GM21360 (cell line): ENCODE data around the gene LRP2BP.
A peak's percentile ranks its signal among the peaks of the same experiment; 100 is the strongest.
"Not testable (repeated sequence)": the region's sequence is repeated elsewhere in the genome, so short reads cannot be mapped to it uniquely, and the experiment has no call there.

ENCODE experiments used
- ATAC-seq: cut with Tn5 transposase; IDR thresholded peaks from one replicate; pipeline ENCODE4 v1.9.1; 2021; ENCODE audit warnings: mild to moderate bottlenecking, moderate library complexity; ENCODE audit not compliant: unreplicated experiment

LRP2BP gene

DNA sequence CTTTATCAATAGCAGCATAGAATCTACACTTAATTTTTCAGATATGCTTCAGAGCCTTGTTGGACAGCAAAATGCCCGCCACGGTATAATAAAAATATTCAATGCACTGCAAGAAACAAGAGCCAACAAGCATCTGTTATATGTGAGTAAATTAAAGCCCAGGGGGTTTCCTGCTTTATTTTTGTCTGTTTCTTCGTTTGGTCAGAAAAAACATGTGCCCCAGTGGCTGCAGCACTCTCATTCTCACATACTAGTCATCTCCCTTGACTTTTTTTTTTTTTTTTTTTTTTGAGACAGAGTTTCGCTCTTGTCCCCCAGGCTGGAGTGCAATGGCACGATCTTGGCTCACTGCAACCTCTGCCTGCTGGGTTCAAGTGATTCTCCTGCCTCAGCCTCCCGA lies 33.2 kb downstream of the LRP2BP start:
- not testable (repeated sequence) for ATAC-seq

DNA sequence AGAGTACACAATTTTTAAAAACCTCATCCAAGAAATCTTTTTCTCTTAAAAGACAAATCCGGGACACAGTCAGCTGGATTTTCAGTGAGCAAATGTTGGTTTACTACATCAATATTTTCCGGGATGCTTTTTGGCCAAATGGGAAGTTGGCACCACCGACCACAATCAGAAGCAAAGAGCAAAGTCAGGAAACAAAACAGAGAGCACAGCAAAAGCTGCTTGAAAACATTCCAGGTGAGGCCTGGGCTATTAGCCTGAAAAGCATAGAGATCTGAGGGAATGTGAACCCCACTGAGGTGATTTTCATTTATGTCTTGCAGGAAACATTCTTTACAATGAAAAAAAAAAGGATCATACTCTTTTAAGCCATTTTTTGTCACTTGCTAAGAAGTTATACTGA lies 33.9 kb downstream of the LRP2BP start:
- no peak for ATAC-seq

DNA sequence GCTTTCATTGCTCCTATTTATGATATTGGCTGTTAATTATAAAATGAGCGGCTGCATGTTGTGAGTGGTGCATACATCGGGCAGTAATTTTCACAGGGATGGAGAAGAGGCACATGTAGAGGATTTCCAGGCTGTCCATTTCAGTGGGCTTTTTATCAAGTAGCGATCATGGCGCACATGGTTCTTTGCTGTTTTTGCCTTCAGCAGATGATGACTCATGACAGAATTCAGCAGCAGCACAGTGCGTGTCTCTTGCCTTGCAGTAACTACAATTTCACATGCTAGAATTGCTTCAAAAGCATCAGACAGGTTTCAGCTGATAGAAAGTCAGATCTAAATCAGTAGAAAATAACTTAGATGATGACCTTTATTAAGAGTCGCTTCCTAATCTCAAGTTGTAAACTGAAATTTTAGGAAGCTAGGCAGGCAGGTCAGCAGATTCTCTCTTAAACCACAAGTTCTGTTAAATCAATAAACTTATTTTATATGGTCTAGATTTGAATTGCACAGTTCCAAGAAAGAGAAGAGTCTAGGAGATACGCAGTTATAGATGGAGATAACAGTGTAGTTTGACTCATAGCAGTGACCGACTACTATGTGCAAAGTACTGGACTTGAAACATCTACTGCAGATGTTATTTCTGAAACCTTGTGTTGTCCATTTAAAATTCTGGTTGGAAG lies 35.8 kb downstream of the LRP2BP start:
- ATAC-seq: no peak

DNA sequence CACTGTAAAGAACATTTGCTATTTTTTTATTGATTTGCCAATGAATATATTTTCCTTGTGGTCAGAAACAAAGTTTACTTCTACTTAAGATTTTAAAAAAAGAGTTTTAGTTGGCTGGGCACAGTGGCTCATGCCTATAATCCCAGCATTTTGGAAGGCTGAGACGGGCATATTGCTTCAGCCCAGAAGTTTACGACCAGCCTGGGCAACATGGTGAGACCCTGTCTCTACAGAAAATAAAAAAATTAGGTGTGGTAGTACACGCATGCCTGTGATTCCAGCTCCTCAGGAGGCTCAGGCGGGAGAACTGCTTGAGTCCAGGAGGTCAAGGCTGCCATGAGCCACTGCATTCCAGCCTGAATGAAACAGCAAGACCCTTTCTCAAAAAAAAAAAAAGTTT lies 36.8 kb downstream of the LRP2BP start:
- ATAC-seq: no peak

DNA sequence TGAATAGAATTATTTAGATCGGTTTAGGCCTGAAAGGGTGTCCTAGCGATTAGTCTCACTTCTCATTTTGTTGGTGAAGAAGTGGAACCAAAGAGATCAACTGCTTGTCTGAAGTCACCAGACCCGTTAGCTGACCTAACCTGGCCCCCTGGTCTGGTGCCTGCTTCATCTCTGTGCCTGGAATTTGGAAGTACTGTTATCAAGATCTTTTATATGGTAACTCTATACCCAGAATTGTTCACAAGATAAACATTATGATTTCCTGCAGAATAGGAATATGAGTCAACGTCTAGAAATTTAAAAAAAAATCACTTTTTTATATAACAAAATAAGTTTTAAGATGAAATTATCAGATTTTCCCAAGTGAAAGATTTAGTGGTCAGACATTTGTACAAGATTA lies 37.2 kb downstream of the LRP2BP start:
- ATAC-seq: no peak

DNA sequence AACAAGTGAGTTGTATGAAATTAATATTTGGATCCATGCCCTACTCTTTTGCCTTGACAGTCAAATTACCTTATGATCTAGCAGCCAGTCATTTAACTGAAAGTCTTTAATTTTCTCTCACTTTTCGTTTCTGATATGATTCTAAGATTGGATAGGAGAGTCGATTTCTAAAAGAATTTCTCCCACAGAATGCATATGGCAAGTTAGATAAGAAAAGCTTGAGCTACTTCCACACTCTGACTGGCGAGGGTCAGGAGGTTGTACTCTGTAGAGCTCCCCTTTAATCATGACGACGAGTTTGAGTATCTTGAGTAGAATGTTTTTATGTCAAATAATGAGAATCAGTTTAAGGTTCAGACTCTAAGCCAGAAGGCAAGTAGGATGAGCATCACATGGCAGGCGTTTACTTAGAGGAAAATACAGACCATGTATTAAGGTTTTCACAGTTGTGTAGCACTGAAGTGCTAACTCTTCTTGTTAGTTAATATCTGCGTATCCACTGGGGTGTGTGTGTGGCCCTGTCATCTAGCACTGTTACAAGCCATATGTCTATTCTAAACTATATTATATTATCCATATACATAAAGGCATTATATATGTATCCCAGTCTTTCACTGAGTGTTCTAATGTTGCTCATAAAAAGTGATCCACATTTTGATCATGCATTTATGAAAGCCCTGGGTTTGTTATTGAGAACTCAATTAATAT lies 37.8 kb downstream of the LRP2BP start:
- ATAC-seq: no peak

DNA sequence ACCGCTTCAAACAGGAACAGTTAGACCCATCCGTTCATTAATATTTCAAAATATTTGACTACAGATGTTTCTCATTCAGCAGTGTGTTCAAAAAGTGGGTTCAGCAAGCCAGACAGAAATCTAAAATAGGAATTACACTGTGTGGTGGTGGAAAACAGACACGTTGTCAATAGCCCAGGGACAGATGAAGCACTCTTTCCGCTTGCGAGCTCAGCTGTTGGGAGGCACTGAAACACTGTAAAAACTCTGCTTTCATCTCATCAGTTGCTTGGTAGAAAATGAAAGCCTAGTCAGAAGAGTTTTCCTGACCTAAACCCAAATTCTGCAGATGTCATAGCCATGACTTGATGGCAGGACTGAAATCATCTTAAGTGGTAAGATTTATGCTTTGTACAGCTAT lies 38.5 kb downstream of the LRP2BP start:
- no peak for ATAC-seq

DNA sequence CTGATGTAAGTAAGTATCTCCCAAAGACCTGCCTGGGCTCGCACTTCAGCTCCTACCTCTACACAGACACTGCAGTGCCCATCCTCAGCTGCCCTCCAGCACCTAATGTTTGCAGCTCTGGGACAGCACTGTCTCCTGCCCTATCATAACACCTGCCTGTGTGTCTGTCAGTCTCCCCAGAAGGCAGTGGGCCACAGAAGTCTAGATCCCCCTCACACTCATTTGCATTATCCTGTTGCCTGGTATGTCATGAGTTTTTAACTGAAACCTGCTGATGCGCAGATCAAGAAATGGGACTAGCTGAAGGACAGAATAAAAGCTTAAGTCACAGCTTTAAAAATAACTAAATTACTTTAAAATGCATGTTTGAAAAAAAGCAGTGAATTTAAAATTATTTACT lies 43.0 kb downstream of the LRP2BP start:
- ATAC-seq: no peak

DNA sequence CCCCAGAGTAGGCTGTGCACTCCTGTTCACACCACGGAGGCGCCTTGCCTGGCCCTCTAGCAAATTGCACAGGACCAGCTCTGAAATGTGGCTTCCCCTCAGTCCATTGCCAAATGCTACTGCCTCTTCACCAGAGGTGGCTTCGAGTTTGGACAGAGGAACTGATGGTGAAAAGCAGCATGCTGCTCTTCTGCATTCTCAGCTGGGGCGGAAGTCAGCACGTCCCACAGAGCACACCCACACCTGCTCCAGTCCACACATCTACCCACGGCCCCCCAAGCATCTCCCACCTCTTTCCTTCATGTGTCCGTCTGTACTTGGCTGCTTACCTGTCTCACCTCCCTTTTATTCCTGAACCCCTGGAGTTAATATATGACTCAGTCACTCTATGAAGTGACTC lies 43.5 kb downstream of the LRP2BP start:
- ATAC-seq: no peak

DNA sequence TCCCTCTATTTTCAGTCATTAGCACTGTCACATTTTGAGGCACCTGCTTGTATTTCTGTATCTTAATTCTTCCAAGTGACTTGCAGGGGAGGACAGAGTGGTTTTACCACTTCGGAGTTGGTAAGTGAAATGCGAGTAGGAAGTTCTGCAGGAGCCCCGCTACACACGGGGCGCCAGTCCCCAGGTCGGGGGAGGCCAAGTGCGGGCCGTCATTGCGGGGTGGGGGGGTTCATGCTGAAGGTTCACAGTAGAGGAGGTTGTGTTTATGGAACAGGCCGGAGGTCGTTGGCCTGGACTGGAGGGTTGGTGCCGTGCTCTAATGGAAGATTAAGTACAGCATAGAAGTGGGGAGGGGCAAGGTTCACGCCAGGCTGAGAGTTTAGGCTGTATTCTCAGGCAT lies 44.0 kb downstream of the LRP2BP start:
- no peak for ATAC-seq

DNA sequence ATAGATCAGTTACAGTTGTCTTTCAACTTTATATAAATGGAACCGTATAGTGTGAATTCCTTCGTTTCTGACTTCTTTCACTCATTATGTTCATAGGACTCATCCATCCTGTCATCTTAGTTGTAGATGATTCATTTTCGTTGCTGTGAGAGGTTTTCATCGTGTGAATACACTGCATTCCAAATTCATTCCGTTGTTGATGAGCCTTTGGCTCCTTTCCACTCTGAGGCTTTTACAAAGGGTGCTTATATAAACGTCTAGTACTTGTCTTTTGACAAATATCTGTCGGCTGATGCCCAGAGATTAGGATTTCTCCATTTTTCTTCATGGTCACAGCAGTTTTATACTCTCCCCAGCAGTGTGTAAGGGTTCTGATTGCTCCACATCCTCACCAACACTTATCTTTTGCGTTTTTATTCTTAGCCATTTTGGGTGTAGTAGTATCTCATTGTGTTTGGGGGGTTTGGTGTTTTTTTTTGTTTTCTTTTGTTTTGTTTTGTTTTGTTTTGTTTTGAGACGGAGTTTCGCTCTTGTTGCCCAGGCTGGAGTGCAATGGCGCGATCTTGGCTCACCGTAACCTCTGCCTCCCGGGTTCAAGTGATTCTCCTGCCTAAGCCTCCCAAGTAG lies 48.6 kb downstream of the LRP2BP start:
- no peak for ATAC-seq

DNA sequence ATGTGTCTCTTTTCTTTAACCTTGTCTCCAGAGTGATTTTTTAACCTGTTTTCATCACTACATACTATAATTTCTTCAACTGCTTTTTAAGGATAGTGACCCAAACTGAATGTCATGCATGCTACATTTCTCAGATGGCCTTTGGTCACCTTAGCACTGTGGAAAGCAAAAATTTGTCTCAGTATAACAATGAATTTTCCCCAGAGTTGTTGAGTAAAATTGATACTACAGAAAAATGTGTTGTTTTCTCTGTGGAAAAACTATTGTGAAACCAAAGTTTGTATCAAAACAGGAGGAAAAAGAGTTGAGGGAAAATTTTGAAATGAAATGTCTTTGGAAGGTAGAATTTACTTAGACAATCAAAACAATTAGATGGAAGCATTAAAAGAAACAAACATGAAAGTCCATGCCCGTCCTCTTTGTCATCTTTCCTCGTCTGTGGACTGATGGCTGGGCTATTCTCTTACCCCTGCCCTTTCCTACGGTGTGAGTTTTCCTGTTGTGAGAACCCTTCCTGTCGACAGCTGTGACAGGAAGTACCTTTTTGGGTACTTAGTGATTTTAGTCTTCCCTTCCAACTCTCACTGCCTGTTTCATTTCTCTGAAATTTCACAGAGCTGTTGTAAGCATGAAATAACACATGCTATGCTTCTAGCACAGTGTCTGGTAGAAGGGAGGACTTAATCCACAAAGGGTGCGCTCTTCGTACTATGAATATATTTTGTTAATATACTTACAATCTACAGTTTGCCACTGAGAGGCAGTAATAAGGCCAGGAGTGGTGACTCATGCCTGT lies 50.8 kb downstream of the LRP2BP start:
- peak; percentile 49 for ATAC-seq

DNA sequence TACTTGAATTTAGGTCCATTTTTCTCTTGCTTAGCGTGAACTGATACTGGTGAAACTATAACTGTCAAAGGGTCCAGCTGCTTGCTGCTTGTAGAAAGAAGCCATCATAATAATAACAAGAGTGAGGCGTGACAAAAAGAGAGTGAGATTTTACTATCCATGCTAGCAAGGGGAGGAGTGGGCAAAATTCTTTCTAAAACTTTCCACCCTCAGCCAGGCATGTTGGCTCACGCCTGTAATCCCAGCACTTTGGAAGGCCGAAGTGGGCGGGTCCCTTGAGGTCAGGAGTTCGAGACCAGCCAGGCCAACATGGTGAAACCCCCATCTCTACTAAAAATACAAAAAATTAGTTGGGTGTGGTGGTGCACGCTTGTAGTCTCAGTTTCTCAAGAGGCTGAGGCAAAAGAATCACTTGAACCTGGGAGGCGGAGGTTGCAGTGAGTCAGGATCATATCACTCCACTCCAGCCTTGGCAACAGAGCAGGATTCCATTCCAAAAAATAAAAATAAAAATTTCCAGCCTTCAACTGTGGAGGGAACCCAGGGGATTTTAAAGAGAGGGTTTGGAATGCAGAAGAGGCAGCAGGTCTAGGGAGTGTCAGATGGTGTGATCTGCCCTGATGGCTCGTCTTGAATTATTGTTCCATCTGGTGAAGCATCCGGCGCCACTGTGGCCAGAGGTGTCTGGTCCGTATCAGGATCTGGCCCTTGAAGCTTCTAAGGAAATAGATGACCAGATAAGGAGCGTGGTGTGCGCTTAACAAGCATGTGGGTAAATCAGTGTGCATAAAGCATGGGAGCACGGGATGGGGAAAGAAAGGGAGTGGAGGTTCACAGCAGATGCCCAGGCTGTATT lies 51.8 kb downstream of the LRP2BP start:
- ATAC-seq: peak; percentile 37

DNA sequence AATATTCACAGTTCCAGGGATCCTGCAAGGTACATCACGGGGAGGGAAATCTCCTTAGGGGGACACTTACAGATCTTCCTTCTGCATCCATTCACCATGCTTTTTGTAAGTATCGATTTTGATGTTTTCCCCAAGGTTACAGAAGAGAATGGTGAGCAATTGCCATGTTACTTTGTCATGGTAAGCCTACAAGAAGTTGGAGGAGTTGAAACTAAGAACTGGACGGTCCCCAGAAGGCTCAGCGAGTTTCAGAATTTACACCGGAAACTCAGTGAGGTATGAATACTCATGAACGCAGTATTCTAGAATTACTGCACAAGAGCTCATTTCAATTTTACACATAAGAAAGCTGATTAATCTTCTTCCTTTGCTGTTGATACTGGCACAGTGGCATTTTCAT lies 53.9 kb downstream of the LRP2BP start:
- ATAC-seq: no peak

DNA sequence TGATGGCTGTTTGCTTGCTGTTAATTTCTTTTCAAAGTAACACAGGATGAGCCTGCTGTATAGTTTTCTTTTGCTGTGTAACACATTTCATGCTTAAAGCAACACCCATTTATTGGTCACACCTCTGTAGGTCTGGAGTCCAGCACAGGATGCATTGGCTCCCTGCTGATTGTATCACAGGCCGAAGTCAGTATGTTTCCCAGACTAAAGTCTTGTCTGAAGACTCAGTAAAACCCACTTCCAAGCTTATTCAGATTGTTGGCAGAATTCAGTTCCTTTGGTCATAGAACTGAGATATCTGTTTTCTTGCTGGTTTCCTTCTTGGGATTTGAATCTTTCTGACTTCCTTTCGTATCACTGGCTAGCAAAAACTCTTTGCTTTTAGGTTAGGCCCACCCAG lies 54.3 kb downstream of the LRP2BP start:
- no peak for ATAC-seq

DNA sequence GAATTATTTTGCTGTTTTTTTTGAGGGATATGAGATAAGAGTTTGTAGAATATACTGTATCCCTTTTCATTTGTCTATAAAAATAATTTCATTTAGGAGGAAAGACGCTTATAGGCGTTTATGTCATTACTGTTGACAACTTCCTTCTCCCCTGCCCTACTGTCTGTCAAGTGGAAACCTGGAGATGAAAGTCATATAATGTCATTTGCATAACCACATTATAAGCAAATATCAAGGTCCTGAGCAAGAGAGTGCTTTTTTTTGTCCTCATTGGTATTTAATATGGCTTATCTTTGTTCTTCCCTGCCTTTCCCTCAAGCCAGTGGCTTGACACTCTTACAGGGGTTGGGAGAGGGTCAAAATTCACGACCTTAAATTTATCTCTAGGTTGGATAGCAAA lies 55.8 kb downstream of the LRP2BP start:
- ATAC-seq: no peak

DNA sequence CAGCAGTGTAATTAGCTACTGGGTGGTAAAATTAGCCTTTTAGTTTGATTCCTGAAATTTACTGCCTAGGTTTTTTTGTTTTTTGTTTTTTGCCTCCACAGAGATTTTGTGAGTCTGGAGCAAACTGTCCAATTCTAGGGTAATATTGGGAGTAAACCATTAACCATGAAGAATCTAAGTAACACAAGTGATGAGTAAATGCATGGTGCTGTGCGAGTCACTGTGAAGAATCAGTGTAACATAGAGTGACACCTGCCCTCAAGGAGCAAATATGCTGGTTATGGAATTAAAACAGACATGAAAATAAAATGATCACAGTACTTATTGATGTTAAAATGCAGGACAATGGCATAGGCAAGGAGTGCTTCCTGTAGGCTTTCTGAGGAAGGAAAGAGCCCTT lies 60.1 kb downstream of the LRP2BP start:
- no peak for ATAC-seq

DNA sequence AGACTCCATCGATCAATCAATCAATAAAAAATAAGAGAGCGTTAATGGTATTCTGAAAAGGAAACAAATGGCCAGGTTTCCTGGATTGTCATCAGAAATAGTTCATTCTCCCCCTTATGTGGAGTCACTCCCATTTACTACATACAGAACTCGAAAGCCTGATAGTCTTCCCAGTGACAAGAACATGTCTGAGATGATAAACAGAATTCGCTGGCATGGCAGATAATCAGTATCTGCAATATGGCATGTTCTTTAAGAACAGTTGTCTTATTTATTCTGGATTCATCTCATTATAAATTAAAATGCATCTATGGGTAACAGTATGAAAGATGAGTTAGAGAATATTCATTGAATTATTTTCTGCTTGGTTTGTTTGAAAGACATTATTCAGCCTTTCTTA lies 61.4 kb downstream of the LRP2BP start:
- ATAC-seq: no peak

DNA sequence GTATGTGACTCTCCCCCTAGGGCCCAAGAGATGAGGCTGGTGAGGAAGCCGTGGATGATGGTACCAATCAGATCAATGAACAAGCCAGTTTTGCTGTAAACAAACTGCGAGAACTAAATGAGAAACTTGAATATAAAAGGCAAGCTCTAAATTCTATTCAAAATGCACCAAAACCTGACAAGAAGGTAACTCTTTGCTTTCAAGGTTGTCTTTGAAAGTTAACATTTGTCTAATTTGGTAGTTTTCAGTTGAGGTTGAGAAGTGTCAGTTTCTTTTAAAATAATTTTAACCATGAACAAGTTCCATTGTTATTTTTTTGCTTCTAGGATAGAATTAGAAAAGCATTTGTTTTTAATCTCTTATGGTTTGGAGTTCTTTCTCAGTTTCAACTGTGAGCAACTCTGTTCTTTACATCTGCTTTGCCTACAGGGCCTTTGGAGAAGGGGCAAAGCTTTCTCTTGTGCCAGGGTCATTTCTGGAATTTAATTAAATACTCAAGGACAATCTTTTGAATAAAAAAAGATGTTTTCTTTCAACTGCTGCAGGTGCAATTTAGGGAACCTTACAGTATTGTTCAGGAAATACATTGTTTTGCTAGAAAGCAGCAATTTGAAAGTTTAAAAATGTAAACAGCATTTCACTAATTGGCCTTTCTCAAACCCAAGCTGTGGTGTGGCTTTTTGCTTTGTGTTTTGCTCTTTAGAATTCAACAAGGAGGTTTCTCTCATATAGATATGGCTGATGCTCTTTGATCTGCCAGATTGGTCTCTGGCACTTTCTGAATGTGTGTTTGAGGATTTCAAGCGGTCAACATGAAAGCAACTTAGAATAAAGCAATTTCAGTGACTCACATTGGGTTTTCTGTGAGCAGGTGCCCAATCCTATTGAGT lies 62.9 kb downstream of the LRP2BP start:
- peak; percentile 79 for ATAC-seq
